Cortex of kidney (tissue), 1 donor: Measurements from ENCODE around the gene TMEM59L.

Experiments
- DNase-seq: peaks from one replicate; lab custom pipeline; 2025; lab: John Stamatoyannopoulos, UW

The TMEM59L gene

DNA sequence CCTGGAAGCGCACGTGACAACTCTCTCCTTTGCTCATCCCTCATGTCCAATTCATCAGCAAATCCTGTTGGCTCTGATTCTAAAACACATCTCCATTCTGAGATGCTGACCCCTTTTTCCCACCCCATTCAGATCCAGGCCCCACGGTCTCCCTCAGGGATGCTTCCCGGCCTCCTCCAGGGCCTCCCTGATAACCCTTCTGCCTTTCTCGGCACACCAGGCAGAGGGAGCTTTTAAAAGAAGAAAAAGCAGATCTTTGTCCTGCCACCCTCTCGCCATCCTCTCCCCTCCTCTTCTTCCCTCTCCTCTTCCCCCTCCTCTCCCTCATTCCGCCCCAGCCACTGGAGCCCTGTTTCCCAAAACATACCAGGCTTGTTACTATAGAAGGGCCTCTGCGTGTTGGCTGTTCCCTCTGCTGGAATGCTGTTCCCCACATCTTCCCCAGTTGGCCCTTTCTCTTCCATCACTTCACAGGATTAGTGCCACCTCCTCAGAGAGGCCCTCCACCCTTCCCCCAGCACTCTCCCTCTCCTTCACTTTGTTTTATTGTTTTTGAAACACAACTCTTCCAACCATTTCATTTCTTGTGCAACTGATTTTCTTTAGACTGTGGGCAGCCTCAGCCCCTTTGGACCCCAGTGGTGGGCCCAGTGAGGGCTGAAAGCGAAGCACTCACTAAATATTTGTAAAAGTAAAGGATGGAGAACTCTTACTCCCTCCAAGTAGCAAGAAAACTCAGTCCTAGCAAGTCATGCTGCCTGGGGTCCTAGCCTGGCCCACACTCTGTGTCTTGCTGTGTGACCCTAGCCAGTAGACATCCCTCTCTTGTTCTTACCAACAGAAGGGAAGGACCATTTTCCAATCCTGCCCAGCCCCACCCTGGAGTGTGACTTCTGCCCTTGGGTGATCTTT, 3.6 kb upstream of the TMEM59L start:
- DNase-seq = no peak

DNA sequence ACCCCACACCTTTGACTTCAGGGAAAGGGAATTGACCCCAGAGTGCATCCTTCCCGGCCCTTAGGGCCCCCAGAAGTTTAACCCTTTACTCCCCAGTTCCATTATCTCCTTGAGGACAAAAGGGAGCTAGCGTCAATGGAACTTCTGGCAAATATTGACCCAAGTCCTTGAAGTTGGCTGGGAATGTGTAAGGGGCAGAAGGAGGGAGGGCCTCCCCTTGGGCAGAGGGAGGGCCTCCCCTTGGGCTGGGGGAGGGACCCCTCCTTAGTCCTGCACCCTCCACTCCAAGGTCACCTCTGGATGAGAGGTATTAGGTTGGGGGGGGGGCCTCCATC, 3.0 kb upstream of the TMEM59L start:
- DNase-seq = no peak

DNA sequence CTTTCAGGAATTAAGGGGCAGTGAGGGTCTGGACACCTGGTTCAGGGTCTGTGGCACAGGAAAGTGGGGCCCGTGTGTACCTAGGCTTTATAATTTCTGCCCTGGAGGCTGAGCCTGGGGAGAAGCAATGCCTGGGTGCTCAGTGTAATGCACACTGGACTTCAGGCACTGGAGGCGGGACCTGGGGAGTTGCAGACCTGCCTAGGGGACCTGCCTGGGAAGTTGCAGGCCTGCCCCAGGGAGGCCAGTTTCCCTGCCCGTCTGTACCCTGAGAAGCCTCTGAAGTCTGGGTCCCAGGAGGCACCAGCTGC, 2.5 kb upstream of the TMEM59L start:
- no peak for DNase-seq

DNA sequence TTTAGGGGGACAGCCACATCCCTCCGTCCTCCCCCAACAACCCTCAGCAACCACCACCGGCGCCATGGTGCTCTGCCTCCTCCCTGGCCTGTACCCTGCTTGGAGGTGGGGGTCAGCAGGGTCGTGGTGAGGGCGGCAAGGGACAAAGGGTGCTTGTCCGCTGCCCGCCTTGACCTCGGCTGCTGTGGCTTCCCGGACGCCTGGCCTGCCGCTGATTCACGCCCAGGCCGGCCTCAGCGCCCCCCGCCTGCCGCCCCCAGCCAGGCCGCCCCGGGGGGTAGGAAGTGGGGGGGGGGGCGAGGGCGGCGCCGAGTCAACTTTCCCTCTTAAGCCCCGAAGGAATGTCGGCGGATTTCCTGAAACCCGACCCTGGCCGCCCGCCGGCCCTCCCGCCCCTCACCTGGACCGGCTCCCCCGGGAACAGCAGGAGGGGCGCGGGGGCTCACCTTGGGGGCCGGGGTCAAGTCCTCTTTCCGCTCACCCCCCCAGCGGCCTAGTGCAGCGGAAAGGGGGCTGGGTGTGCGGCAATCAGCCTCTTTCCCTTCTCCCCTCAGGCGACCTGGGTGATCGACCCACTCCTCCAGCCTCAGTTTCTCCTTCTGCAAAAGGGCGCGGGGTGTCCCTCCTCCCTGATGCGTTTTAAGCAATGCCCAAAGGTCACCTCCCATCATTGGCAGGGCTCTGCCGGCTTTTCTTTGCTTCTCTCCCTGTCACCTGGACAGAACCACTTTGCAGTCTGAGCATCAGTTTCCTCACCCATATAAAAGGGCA, 1.9 kb upstream of the TMEM59L start:
- DNase-seq = no peak

- DNase-seq = no peak
These were observed 1.2 kb upstream of the TMEM59L start for GRCh38 chr19:18611327-18612050.

DNA sequence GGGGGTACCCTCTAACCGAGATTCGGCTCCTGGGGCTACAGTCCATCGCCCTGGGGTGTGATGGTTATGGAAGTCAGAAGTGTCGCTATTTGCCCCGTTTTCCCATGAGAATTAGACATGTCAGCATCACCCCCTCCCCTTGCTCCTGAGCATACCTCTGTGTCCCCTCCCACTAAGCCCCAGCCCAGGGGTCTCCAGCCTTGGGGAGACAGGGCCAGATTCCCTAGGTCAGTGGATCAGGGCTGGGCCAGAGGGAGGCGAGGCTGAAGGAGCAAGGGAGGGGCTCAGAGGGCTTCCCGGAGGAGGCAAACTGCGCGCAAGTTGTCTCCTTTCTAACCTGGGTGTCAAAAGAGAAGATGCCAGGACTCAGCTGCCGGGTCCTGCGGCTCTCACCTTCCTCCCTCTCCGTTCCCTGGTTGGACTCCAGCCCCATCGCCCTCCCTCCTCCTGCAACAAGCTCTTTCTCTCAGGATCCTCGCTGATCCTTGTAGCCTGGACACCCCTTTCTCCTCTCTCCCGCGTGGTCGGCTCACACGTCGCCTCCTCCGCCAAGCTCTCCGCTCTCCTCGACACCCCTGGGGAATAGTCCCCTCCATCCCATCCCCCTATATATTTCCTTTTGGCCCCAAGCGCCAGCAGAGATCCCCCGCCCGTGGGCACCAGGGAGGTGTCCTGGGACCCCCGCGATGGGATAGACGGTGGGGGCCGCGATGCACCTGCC, 459 bp upstream of the TMEM59L start:
- no peak for DNase-seq

DNA sequence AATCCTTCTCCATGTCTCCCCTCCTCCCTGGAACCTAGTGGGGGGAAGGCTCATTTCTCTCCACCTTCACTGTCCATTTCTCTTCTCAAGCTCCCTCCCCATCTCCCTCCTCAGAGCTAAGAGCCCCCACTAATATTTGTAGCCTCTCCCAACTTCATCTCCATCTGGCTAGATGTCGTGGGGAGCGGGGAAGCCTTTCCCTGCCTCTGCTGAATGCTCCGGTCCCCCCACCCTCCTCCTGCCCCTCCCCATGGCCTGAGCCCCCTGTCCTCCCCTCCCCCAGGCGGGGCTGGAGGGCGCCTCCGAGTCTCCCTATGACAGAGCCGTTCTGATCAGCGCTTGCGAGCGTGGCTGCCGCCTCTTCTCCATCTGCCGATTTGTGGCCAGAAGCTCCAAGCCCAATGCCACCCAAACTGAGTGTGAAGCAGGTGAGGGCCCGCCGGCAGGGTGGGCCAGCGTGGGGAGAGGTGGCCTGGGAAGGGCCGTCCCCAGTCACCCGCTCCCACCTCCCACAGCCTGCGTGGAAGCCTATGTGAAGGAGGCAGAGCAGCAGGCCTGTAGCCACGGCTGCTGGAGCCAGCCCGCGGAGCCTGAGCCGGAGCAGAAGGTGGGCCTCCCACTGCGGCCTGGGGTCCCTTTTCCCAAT, 1.0 kb downstream of the TMEM59L start:
- DNase-seq = no peak

DNA sequence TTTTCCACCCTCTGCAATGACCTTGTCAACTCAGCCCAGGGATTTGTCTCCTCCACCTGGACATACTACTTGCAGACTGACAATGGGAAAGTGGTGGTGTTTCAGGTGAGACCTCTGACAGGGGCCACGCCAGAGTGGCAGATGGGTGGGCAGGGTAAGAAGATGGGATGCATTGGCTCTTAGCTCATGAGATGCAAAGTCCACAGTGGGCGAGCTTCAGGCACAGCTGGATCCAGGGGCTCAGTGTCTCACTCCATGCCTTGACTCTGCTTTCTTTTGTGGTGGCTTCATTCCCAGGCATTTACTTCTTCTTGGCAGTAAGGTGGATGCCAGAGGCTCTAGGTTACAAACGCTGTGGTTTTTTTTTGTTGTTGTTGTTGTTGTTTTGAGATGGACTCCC, 3.4 kb downstream of the TMEM59L start:
- DNase-seq = no peak

DNA sequence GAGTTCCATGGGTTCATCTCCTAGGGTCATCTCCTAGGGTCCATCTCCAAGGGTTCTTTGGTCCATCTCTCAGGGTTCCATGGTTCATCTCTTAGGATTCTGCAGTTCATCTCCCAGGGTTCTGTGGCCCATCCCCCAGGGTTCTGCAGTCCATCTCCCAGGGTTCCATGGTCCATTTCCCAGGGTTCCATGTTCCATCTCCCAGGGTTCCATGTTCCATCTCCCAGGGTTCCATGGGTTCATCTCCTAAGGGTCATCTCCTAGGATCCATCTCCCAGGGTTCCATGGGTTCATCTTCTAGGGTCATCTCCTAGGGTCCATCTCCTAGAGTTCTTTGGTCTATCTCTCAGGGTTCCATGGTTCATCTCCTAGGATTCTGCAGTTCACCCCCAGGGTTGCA, 4.9 kb downstream of the TMEM59L start:
- DNase-seq = no peak

- DNase-seq = no peak
These were observed 5.6 kb downstream of the TMEM59L start for GRCh38 chr19:18618236-18618635.

DNA sequence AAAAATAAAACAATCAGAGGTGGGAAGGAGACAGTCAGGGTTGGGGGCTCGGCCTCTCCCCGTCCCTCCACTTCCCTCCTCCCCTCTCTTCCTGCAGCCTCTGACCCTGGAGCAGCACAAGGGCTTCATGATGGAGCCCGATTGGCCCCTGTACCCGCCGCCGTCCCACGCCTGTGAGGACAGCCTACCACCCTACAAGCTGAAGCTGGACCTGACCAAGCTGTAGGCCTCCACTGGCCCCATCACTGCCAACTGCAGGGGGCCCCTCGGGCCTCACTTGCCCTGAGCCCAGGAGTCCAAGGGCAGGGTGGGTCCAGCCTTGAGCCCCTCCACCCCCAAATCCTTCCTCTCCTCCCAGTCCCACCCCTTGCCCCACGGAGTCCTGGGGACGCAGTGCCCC, 7.6 kb downstream of the TMEM59L start:
- DNase-seq = no peak

GRCh38 chr19:18620902-18621301, 8.2 kb downstream of the TMEM59L start:
- no peak for DNase-seq

DNA sequence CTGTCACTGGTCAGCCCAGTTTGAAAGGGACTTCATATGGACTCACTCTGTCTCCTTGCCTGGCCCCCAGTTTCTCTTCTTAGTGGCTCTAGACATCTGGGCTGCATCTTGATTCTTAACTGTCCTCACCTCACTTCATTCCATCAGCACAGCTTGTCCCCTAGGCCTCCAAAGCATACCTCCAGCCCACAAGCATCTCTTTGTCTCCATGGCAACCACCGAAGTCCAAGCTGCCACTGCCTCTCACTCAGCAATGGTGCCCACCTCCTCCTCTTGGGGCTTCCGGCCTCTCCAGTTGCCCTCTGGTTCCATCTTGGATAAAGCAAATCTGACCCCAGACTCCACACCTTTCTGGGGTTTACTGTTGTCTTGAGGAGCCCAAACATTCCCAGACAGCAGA, 14.2 kb downstream of the TMEM59L start:
- no peak for DNase-seq

DNA sequence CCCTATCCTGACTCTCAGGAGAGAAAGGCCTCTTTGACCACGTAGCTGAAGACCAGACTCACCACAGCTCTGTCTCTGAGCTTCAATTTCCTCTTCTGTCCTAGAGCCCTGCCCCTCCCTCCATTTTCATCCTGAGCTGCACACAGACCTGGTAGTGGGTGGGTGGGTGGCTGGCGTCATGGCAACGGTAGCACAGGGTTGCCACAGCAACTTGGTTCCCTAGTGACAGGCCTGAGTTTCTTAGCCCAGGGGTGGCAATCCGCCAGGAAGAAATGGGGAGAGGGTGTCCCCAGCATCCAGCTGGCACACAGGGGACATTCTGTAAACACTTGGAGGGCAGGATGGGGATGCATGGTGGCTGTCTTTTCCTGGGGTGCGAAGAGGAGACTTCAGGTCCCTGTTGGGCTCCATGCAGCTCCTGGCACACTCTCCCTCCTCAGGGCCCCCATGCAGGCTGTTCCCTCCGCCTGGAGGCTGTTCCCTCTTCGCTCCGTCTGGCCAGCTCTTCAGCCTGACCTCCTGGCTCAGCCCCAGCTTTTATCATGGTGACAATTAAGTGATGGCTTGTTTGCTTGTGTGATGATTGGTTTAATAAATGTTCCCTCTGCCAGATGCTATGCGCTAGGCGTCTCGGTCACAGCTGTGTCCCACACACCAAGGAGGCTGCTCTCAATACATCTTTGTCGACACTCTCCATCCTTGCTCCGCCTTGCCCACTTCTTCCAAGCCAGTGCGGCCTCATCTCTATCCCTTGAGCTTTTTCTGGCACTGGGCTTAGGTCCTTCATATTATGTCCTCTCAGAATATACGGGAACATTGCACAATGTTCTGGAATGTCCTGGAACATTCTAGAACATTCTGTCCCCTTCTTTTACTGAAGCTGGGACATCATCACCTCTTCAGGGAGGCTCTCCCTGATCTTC, 16.8 kb downstream of the TMEM59L start:
- DNase-seq = no peak

- no peak for DNase-seq
These were observed 20.7 kb downstream of the TMEM59L start for GRCh38 chr19:18633321-18633720.

DNA sequence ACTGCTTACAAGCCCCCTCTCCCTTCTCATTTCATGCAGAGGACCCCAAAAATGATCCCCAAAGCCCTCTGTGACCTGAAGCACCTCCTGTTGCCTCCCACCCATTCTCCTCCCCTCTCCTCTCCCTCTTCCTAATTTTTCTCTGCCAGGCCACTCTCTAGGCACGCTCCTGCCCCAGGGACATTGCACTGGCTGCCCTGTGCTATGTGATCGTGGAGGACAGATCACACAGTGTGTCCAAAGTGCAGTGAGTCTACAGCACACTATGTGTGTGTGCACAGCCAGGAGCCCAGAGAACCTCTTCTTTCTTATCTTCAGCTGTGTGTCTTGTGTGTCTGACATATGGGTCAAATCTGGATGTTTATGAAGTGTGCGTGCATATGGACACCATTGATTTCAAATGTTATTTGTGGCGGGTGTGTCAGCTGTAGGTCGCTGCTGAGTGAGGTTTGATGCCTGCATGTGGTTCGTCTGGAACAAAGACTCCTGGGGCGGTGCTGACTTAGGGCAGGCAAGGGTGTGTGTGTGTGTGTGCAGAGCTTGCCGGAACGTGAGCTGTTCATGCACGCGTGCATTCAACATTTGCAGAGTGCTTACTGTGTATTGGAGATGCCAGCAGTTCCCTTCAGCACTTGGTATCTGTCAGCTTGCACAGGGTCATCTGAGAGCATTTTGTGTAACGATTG, 22.1 kb downstream of the TMEM59L start:
- DNase-seq = no peak

DNA sequence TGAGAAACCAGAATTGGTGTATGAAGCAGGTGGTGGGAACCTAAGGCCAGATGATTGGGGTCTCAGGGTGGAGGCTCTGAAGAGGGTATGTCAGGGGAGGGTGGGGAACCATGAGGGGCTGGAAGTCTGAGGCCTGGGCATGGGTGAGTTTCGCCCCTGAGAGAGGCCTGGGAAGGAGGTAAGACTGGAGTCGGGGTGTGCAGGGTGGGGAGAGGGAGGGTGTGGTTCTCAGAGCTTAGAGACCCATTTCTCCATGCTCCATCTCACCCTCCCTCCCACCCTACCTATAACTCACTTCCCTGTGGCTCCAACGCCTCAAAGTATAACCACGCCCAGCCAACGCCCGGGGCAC, 23.1 kb downstream of the TMEM59L start:
- DNase-seq = no peak

DNA sequence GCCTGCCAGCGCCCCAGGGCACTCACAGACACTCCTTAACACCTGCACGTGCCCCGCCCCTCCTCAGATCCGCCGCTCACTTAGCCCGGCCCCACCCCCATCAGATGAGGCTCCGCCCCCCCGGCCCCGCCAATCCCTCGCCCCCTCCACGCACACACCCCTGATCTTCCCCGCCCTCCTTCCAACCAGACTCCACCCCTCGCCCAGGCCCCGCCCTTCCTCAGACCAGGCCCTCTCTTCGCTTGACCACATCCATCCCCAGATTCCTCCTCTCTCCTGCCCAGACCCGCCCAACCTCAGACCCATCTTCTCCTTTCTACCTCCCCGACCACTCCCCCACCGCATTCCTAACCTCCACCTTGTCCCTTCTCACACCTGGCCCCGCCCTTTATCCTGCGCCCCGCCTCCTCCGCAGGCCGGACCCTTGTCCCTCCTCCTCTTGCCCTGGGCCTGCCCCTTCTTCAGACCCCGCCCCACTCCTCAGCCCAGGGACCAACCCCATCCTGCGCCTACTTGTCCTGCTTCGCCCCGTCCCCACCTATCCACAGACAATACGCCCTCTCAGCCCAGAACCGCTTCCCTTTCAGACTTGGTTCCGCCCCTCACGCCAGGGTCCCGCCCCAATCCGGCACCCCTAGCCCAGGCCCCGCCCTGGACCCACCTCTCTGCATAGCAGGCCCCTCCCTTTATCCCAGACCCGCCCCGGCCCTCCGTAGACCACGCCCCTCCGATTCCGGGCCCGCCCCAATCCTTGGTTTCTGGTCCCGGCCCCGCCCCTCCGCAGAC, 23.7 kb downstream of the TMEM59L start:
- DNase-seq = peak; percentile 74

- no peak for DNase-seq
These were observed 24.4 kb downstream of the TMEM59L start, which contains the start of gene KLHL26 for GRCh38 chr19:18636969-18637629. KLHL26 (plus strand) TSS chr19:18637028; CDS start chr19:18637055, 27 bp downstream.
